SJSA1 (cell line): ENCODE measurements around the gene PSMD11. TPM values are rescaled to one million over a fixed set of nuclear protein-coding genes. Genes with fewer than 3 reads are reported as not detected.
A peak's percentile ranks its signal among the peaks of the same experiment; 100 is the strongest.
"Not testable (repeated sequence)": the region's sequence is repeated elsewhere in the genome, so short reads cannot be mapped to it uniquely, and the experiment has no call there.

Experiments used
- DNase-seq, 2 experiments: peaks; one replicate each; pipeline ENCODE4 v3.0.0-alpha.2; 2015 to 2020; ENCODE audit warnings: low spot score in 2 of 2, low read depth in 1 of 2
- H3K27ac ChIP-seq: fragments of 250-450 bp; sonication (Bioruptor Pico); 2 replicates; pipeline ENCODE4 v1.5.1; 2020; ENCODE audit warnings: mild to moderate bottlenecking, moderate library complexity
- H3K27me3 ChIP-seq: fragments of 250-450 bp; sonication (Bioruptor Pico); replicated peaks from 2 replicates; pipeline ENCODE4 v1.5.1; 2020; ENCODE audit warnings: mild to moderate bottlenecking, moderate library complexity
- H3K36me3 ChIP-seq: fragments of 250-450 bp; sonication (Bioruptor Pico); 2 replicates; pipeline ENCODE4 v1.5.1; 2020; ENCODE audit warnings: mild to moderate bottlenecking
- H3K4me1 ChIP-seq: fragments of 250-450 bp; sonication (Bioruptor Pico); replicated peaks from 2 replicates; pipeline ENCODE4 v1.6.1; 2021; ENCODE audit warnings: mild to moderate bottlenecking
- H3K4me3 ChIP-seq: fragments of 250-450 bp; sonication (Bioruptor Pico); 2 replicates; pipeline ENCODE4 v1.5.1; 2020; ENCODE audit warnings: mild to moderate bottlenecking
- H3K9me3 ChIP-seq: fragments of 250-450 bp; sonication (Bioruptor Pico); replicated peaks from 2 replicates; pipeline ENCODE4 v1.5.1; 2020; ENCODE audit warnings: mild to moderate bottlenecking
- total RNA-seq: library from RNA; depleted of rRNA; stranded (reverse); fragments of >200 nt; shearing (Covaris generic); gene quantifications from 2 replicates; pipeline ENCODE4 v1.2.3, GENCODE V29; 2014

PSMD11 gene
- total RNA-seq, 1 experiment from 2014 or later = 100 TPM

DNA sequence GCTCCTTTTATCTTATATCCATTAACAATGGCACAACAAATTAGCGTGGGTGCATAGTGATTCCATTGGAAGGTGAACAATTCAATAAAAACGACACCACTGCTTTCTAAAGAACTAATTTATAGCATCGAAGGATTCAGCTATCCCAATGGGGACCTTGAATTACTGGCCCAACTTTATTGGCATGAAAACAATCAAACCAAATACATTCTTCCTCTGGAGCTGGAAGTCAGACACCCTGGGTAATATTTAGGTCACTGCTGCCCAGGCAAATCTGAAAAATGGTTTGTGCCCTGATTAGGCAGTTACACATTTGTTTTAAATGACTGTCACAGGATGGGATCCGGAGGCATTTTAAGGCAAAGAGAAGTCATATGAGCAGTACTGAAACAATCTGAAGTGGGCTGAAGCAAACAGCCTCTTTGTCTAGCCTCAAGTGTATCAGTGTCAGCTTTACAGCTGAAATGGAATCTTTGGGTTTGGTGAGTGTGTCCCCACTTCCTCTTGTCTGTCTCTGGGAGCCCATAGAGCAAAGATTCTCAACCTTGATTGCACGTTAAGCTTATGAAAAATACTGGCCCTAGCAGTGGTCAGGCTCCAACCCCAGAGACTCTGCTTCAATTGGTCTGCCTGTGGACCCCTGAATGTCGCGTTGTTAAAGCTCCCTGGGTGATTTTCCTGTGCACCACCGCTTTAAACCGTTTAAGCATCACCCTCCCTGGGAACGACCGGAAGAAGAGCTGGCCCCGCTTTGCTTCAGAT is 72.8 kb downstream of the PSMD11 start:
- Histone ChIP-seq H3K4me1 (peaks cover 12% of the 10 kb centered on the region; the same call in 1 of the 2 replicates), H3K27me3 (no peaks in the 10 kb centered on the region; the same call in 1 of the 2 replicates), H3K27ac (no peak overlapping the region)

DNA sequence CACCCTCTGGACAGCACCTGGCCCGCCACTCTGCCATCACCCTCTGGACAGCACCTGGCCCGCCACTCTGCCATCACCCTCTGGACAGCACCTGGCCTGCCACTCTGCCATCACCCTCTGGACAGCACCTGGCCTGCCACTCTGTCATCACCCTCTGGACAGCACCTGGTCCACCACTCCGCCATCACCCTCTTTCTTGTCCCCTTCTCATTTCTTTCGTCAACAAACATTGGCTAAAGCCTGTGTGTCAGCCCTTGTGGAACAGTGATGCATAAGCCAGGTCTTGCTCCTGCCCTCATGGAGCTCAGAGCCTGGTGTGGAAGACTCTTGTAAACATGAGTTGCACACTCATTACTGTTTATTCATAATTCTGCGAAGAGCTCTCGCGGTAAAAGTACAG is 73.7 kb downstream of the PSMD11 start:
- DNase-seq = no peak
- H3K27me3 ChIP-seq = no peaks in the 10 kb centered on the region; the same call in 1 of the 2 replicates
- no peaks in the 10 kb centered on the region; the same call in 1 of the 2 replicates for H3K9me3 ChIP-seq
- no peak overlapping the region for H3K4me3 ChIP-seq
- H3K4me1 ChIP-seq = peaks cover 12% of the 10 kb centered on the region; the same call in 1 of the 2 replicates
- no peak overlapping the region for H3K27ac ChIP-seq
- H3K36me3 ChIP-seq = no peaks in the 10 kb centered on the region

More for the DNA sequence above, 72.8 kb downstream of the PSMD11 start:
- no peak overlapping the region for H3K4me3 ChIP-seq
- H3K36me3 ChIP-seq = no peaks in the 10 kb centered on the region
- H3K9me3 ChIP-seq = no peaks in the 10 kb centered on the region; the same call in 1 of the 2 replicates
- DNase-seq = no peak

DNA sequence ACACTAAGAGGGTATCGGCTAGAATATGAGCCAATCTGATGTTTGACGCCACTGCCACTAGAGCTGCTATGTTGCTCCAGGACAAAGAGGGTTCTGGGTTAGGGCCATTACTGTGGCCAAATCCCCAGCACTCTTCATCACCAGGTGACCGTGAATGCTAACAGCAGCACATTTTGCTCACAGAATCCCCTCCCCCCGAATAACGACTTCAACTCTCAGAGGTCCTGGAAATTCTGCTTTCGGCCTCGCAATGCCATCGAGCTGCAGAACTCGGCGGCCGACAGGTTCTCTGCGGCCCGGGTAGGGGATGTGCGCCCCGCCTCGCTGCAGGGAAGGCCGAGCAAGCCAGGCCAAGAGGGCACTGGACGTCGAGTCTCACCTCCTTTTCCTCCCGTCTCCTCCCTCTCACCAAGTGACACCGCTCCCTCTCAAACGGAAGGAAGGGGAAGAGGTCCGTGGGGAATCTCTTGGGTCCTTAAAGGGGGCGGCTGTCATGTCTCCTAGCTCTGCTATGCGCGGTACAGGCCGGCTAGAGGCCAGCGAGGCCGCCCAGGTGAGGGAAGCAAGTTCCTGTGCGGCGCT is 74.4 kb downstream of the PSMD11 start:
- Histone ChIP-seq H3K4me3 (peak overlapping the region; percentile 41), H3K9me3 (no peaks in the 10 kb centered on the region), H3K36me3 (no peaks in the 10 kb centered on the region), H3K4me1 (peaks cover 12% of the 10 kb centered on the region; the same call in 1 of the 2 replicates), H3K27ac (no peak overlapping the region), H3K27me3 (no peaks in the 10 kb centered on the region; the same call in 1 of the 2 replicates)
- no peak for DNase-seq

DNA sequence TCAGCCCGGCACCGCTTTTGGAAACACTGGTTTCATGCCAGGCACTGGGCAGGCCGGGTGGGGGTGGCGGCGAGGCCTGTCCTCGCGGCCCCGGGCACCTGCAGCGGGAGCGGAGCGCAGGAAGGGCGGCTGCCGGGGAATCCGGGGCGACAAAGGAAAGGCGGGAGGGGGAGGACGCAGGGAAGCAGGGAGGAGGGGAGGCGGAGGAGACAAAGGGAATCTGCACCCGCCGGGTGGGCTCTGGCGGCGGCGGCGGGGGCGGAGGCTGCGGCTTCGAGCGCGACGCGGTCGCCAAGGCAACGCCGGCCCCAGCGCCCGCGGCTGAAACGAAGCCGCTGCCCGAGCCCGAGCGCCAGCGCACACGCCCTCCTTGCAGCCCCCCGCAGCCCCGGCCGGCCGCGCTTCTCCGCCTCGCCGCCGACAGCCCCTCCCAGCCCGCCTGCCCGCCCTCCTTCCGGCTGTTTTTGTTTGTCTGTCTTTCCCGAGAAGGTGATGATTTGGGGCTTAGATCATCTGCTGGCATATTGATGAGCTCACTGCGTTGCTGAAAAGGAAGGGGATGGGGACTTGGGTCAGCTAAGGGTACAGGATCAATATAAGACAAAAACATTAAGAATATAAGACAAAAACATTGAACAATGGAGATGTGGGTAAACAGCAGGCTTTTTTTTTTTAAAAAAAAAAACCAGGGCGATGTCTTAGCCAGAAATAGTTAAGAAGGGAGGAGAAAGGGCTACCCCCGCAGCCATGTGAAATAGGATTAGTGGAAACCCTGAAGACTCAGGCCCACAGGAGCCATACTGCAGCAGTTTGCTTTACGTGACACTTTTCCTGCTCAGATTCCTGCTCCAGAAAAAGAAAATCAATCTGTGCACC is 75.2 kb downstream of the PSMD11 start:
- peaks cover 12% of the 10 kb centered on the region; the same call in 1 of the 2 replicates for H3K4me1 ChIP-seq
- H3K9me3 ChIP-seq = no peaks in the 10 kb centered on the region
- H3K27me3 ChIP-seq = no peaks in the 10 kb centered on the region; the same call in 1 of the 2 replicates
- no peaks in the 10 kb centered on the region for H3K36me3 ChIP-seq
- peak; percentile 24 to 54 for DNase-seq
- H3K27ac ChIP-seq = no peak overlapping the region
- peak overlapping the region; percentile 41 for H3K4me3 ChIP-seq

DNA sequence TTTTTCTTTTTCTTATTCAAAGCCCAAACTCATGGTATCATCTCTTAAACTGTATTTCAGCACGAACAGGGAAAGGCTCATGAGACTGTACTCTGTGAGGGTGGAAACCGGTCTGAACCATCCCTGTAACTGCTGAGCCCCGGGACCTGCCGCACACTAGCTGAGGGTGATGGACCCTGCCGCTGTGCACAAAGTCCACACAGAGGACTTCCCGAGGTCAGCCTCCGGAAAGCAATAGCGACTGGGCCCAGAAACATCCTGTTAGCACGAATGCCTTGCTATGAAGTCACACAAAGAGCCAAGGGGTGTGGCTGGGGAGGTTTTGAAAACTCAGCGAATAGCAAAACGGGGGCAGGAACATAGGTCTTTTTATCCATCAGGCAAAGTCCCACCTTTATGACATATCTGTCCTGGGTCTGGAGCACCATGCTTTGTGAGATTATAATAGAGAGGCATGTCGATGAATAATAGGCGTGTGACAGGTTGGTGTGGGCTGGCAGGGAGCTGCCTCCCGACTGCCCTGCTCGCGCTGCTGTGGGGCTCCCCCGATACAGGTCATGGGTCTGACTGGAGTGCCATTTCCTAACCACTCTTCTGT is 75.9 kb downstream of the PSMD11 start:
- no peak for DNase-seq
- H3K27ac ChIP-seq = no peak overlapping the region
- no peak overlapping the region for H3K4me3 ChIP-seq
- no peaks in the 10 kb centered on the region; the same call in 1 of the 2 replicates for H3K27me3 ChIP-seq
- no peaks in the 10 kb centered on the region for H3K36me3 ChIP-seq
- H3K9me3 ChIP-seq = no peaks in the 10 kb centered on the region
- H3K4me1 ChIP-seq = peaks cover 15% of the 10 kb centered on the region; the same call in 1 of the 2 replicates

DNA sequence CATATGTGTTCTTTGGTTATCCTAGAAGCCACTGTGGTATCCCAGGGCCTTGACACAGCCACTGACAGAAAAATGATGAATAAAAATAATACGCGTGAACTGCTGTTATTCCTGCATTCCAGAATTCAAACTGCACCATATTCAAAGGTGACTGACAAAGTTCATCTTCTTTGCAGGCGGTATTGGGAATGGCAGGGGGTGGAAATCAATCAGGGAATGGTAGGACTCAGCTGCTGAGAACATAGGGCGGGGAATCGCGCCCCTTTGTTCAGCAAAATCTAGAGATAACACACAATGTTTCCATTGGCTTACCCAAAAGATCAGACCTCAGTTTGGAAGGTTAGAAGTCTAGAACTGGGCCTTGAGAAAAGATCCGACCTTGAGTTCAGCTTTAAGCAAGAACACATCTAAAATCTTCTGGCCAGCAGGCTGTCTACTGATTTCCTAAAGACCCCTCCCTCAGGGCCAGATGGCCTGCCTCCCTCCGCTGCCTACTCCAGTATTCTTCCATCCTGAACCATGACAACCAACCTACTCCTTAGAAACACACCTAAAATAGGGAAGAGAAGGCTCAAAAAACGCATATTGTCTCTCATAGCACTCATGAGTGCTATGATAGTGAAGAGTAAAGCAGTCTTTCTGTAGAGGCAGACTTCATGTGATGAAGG is 76.6 kb downstream of the PSMD11 start:
- no peak overlapping the region for H3K4me3 ChIP-seq
- no peak overlapping the region for H3K27ac ChIP-seq
- H3K36me3 ChIP-seq = no peaks in the 10 kb centered on the region
- H3K4me1 ChIP-seq = peaks cover 15% of the 10 kb centered on the region; the same call in 1 of the 2 replicates
- no peak for DNase-seq
- H3K9me3 ChIP-seq = no peaks in the 10 kb centered on the region
- H3K27me3 ChIP-seq = no peaks in the 10 kb centered on the region; the same call in 1 of the 2 replicates

DNA sequence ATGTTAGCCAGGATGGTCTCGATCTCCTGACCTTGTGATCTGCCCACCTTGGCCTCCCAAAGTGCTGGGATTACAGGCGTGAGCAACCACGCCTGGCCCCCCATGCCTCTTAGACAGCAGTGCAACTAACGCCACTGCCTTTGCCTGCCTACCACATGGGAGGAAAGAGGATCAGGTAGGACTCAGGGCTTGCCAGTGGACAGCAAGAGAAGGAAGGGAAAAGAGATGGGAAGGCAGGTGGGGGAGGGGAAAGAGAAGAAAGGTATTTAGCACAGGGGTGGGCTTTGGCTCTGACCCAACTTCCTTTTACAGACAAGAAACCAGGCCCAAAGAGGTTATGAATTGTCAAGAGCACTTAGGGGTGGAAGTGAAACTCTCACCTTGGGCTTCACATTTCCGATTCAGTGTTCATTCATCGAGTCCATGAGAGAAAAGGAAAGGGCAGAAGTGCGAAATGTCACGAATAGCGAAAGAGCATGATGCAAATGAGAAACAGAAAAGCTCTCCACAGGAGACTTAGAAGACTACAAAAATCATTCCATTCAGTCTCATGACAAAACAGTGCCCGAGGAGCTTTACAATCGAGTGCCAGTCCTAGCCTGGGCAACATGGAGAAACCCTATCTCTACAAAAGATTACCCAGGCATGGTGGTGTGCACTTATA is 78.8 kb downstream of the PSMD11 start:
- Histone ChIP-seq H3K27me3 (no peaks in the 10 kb centered on the region; the same call in 1 of the 2 replicates), H3K9me3 (no peaks in the 10 kb centered on the region)

DNA sequence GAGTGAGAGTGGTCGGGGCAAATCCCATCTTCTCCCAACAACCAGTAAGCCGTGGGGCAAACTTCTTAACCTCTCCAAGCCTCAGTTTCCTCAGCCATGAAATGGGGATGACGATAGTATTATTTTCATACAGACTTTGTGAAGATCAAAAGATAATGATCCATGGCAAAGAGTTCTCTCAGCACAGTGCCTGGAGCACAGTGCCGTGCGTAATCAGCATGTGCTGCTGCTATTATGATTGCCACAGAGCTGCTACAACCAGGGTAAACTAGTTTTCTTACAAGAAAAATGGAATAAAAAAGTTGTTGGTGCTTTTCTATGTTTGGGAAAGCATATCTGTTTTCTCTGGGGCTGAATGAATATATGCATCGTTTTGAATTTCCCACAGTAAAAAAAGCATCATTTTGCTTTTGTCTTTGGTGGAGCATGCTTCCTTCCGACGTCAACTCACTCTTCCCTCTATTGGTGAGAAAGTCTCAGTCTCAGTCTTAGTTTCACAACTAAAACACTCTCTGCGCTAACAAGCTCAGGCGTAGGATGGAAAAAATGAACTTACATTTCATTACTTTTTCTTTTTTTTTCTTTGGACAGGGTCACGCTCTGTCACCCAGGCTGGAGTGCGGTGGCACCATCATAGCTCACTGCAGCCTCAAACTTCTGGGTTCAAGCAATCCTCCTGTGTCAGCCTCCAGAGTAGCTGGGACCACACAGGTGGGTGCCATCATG is 79.7 kb downstream of the PSMD11 start:
- H3K9me3 ChIP-seq = no peaks in the 10 kb centered on the region
- H3K36me3 ChIP-seq = no peaks in the 10 kb centered on the region
- DNase-seq = no peak
- no peaks in the 10 kb centered on the region; the same call in 1 of the 2 replicates for H3K27me3 ChIP-seq
- no peak overlapping the region for H3K4me3 ChIP-seq
- peaks cover 14% of the 10 kb centered on the region; the same call in 1 of the 2 replicates for H3K4me1 ChIP-seq
- no peak overlapping the region for H3K27ac ChIP-seq

More for the DNA sequence above, 78.8 kb downstream of the PSMD11 start:
- Histone ChIP-seq H3K27ac (no peak overlapping the region), H3K4me3 (no peak overlapping the region), H3K36me3 (no peaks in the 10 kb centered on the region), H3K4me1 (peaks cover 15% of the 10 kb centered on the region; the same call in 1 of the 2 replicates)
- no peak for DNase-seq

DNA sequence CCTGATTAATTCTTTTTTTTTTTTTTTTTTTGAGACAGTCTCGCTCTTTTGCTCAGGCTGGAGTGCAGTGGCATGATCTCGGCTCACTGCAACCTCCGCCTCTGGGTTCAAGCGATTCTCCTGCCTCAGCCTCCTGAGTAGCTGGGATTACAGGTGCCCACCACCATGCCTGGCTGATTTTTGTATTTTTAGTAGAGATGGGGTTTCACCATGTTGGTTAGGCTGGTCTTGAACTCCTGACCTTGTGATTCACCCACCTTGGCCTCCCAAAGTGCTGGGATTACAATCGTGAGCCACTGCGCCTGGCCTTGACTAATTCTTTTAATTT is 80.2 kb downstream of the PSMD11 start:
- H3K9me3 ChIP-seq, H3K4me3 ChIP-seq, H3K4me1 ChIP-seq, DNase-seq, H3K27ac ChIP-seq, H3K27me3 ChIP-seq, H3K36me3 ChIP-seq: not testable (repeated sequence)

DNA sequence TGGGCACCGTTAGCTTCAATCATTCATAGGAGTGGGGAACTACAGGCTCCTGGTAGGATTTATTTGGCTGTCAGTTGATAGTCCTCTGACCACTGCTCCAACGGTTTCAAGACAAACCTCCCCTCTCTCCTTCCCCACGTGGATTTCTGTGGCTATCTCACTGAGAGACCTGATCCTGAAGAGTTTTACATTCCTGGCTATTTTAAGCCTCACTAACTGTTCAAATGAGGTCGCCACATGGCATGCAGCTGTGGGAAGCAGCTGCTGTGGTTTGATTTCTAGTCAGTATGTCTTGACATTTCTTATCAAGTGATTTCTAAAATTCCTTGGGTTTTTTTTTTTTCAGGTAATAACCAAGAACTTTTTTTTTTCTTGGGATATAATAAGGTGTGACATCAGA is 80.8 kb downstream of the PSMD11 start:
- no peak for DNase-seq
- Histone ChIP-seq H3K27me3 (no peaks in the 10 kb centered on the region), H3K4me1 (peaks cover 4% of the 10 kb centered on the region), H3K4me3 (no peak overlapping the region), H3K27ac (no peak overlapping the region), H3K9me3 (no peaks in the 10 kb centered on the region), H3K36me3 (no peaks in the 10 kb centered on the region)

DNA sequence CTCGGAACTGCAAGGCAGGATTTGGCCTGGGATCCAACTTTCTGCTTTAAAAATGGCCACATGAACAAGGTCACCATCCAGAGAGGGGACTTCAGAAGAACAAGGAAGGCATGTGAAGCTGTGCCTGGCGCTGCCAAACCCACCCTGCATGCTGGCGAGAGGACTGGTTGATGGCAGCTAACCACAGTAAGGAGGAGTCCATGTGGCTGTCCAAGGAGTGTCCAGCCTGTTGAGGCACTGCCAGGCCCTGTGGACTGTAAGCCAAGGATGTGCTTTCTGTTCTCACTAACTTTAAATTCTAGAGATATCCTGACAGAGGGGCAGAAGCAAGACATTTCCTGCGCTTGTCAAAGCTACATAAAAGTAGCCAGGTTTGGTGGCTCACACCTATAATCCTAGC is 82.8 kb downstream of the PSMD11 start:
- Histone ChIP-seq H3K4me1 (peaks cover 4% of the 10 kb centered on the region), H3K27me3 (no peaks in the 10 kb centered on the region), H3K36me3 (no peaks in the 10 kb centered on the region), H3K9me3 (no peaks in the 10 kb centered on the region), H3K4me3 (no peak overlapping the region), H3K27ac (no peak overlapping the region)
- DNase-seq = no peak

DNA sequence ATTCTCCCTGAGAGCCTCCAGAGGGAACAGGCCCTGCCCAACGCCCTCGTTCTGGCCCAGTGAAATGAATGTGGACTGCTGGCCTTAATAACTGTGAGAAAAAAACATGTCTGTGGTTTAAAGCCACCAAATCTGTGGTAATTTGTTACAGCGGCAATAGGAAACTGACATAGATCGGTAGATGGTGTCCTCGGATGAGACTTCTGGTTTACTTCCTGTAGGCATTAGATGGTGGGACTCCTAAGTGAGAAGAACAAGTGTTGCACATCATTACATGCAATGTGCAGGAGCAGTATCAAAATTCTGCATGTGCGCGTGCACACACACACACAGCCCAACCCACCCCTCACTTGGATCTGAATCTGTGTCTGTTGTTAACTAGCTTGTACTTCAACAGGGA is 84.5 kb downstream of the PSMD11 start:
- Histone ChIP-seq H3K36me3 (no peaks in the 10 kb centered on the region), H3K9me3 (no peaks in the 10 kb centered on the region), H3K4me3 (no peak overlapping the region), H3K27me3 (no peaks in the 10 kb centered on the region), H3K4me1 (peaks cover 4% of the 10 kb centered on the region), H3K27ac (no peak overlapping the region)
- no peak for DNase-seq
